BLaER1 treated with 17β-estradiol and CSF1 and Interleukin-3, amounts not matched to agents 10 nM and 100 nM (cell line): Measurements from ENCODE around the gene MUC5AC.

Experiments
- H3K27ac ChIP-seq, 11 experiments: shearing (Covaris generic); formaldehyde crosslinking; 2 replicates each; pipeline ENCODE4 v1.8.1; 2022
- H3K27me3 ChIP-seq, 11 experiments: shearing (Covaris generic); formaldehyde crosslinking; 2 replicates each; pipeline ENCODE4 v1.8.1; 2022
- H3K36me3 ChIP-seq, 11 experiments: shearing (Covaris generic); formaldehyde crosslinking; 2 replicates each; pipeline ENCODE4 v1.8.1; 2022
- H3K4me1 ChIP-seq, 10 experiments: shearing (Covaris generic); formaldehyde crosslinking; 2 replicates each; pipeline ENCODE4 v1.8.1; 2022
- H3K4me2 ChIP-seq, 11 experiments: shearing (Covaris generic); formaldehyde crosslinking; 2 replicates each; pipeline ENCODE4 v1.8.1; 2022
- H3K4me3 ChIP-seq, 10 experiments: shearing (Covaris generic); formaldehyde crosslinking; 2 replicates each; pipeline ENCODE4 v1.8.1; 2022
- H3K9ac ChIP-seq, 11 experiments: shearing (Covaris generic); formaldehyde crosslinking; 2 replicates each; pipeline ENCODE4 v1.8.1; 2022
- H3K9me3 ChIP-seq, 11 experiments: shearing (Covaris generic); formaldehyde crosslinking; replicated peaks in 1 of 11; 2 replicates each; pipeline ENCODE4 v1.8.1; 2022
- H4K20me1 ChIP-seq, 11 experiments: shearing (Covaris generic); formaldehyde crosslinking; 2 replicates each; pipeline ENCODE4 v1.8.1; 2022
- Cebpa-rat ChIP-seq, 11 experiments: shearing (Covaris generic); IDR thresholded peaks; 2 replicates each; pipeline ENCODE4 v1.8.1; 2022

The MUC5AC gene

GRCh38 chr11:1205121-1205986 lies 47.6 kb downstream of the MUC5AC start:
- no peak overlapping the region for H3K4me2 ChIP-seq
- peaks cover 0 to 64% (median 5%) of the 10 kb centered on the region in 11 experiments; a peak in 10 of 22 replicates for H4K20me1 ChIP-seq
- H3K27me3 ChIP-seq = peaks cover 0 to 15% (median 3%) of the 10 kb centered on the region in 11 experiments; a peak in 7 of 22 replicates
- peaks cover 0 to 11% (median 3%) of the 10 kb centered on the region in 11 experiments; a peak in 10 of 22 replicates for H3K9me3 ChIP-seq
- no peak overlapping the region for H3K27ac ChIP-seq
- TF ChIP-seq Cebpa-rat (IDR thresholded peaks at IDR 0.05) = no peak
- H3K4me3 ChIP-seq = no peak overlapping the region
- peaks cover 0 to 13% (median 12%) of the 10 kb centered on the region in 10 experiments; a peak in 12 of 20 replicates for H3K4me1 ChIP-seq
- no peak overlapping the region for H3K9ac ChIP-seq
- no peaks in the 10 kb centered on the region for H3K36me3 ChIP-seq

- Histone ChIP-seq H3K4me3 (no peak overlapping the region), H3K27me3 (peaks cover 0 to 9% (median 0%) of the 10 kb centered on the region in 11 experiments; a peak in 2 of 22 replicates), H3K9me3 (peaks cover 5 to 17% (median 9%) of the 10 kb centered on the region in 11 experiments; a peak in 17 of 22 replicates), H3K4me1 (peaks cover 0 to 13% (median 12%) of the 10 kb centered on the region in 10 experiments; a peak in 12 of 20 replicates), H3K27ac (no peak overlapping the region), H4K20me1 (peaks cover 0 to 58% (median 5%) of the 10 kb centered on the region in 11 experiments; a peak in 10 of 22 replicates), H3K9ac (no peak overlapping the region), H3K4me2 (no peak overlapping the region), H3K36me3 (no peaks in the 10 kb centered on the region)
- TF ChIP-seq Cebpa-rat (IDR thresholded peaks at IDR 0.05) = no peak
These were observed 48.2 kb downstream of the MUC5AC start for GRCh38 chr11:1205987-1206331.

GRCh38 chr11:1206391-1207271 lies 48.9 kb downstream of the MUC5AC start:
- Histone ChIP-seq H3K27ac (no peak overlapping the region), H3K9ac (peak overlapping the region in 2 of 11 experiments; percentile 15 to 37; a peak in 3 of 22 replicates), H3K36me3 (no peaks in the 10 kb centered on the region), H3K4me3 (no peak overlapping the region), H3K27me3 (peaks cover 0 to 7% (median 0%) of the 10 kb centered on the region in 11 experiments; a peak in 1 of 22 replicates), H3K4me2 (peak overlapping the region in 9 of 11 experiments; percentile 10 to 76 (median 52); a peak in 15 of 22 replicates), H3K4me1 (peaks cover 0 to 13% (median 12%) of the 10 kb centered on the region in 10 experiments; a peak in 12 of 20 replicates), H4K20me1 (peaks cover 0 to 57% (median 5%) of the 10 kb centered on the region in 11 experiments; a peak in 10 of 22 replicates), H3K9me3 (peaks cover 11 to 24% (median 16%) of the 10 kb centered on the region in 11 experiments)
- no peak for TF ChIP-seq Cebpa-rat (IDR thresholded peaks at IDR 0.05)

GRCh38 chr11:1207401-1208143 lies 49.8 kb downstream of the MUC5AC start:
- no peak overlapping the region for H3K4me3 ChIP-seq
- TF ChIP-seq Cebpa-rat (IDR thresholded peaks at IDR 0.05) = no peak
- H3K9me3 ChIP-seq = peaks cover 21 to 33% (median 26%) of the 10 kb centered on the region in 11 experiments
- H3K9ac ChIP-seq = peak overlapping the region in 2 of 11 experiments; percentile 15 to 37; a peak in 4 of 22 replicates
- peaks cover 0 to 13% (median 12%) of the 10 kb centered on the region in 10 experiments; a peak in 12 of 20 replicates for H3K4me1 ChIP-seq
- peak overlapping the region in 9 of 11 experiments; percentile 10 to 76 (median 52); a peak in 14 of 22 replicates for H3K4me2 ChIP-seq
- H4K20me1 ChIP-seq = peaks cover 0 to 51% (median 0%) of the 10 kb centered on the region in 11 experiments; a peak in 7 of 22 replicates
- 0 out of 22 replicates have a peak, but pooled peaks cover 0 to 4% (median 0%) of the 10 kb centered on the region in 11 experiments for H3K27me3 ChIP-seq
- no peak overlapping the region for H3K27ac ChIP-seq
- H3K36me3 ChIP-seq = no peaks in the 10 kb centered on the region

- Histone ChIP-seq H3K27ac (no peak overlapping the region), H3K36me3 (no peaks in the 10 kb centered on the region), H3K4me1 (peaks cover 0 to 13% (median 12%) of the 10 kb centered on the region in 10 experiments; a peak in 12 of 20 replicates), H4K20me1 (peaks cover 0 to 48% (median 0%) of the 10 kb centered on the region in 11 experiments; a peak in 6 of 22 replicates), H3K4me2 (peak overlapping the region in 2 of 11 experiments; percentile 44 to 76; a peak in 4 of 22 replicates), H3K9ac (no peak overlapping the region), H3K9me3 (peaks cover 26 to 38% (median 31%) of the 10 kb centered on the region in 11 experiments), H3K4me3 (no peak overlapping the region), H3K27me3 (0 out of 22 replicates have a peak, but pooled peaks cover 0 to 4% (median 0%) of the 10 kb centered on the region in 11 experiments)
- TF ChIP-seq Cebpa-rat (IDR thresholded peaks at IDR 0.05) = no peak
These were observed 50.3 kb downstream of the MUC5AC start for GRCh38 chr11:1208144-1208393.

- Histone ChIP-seq H3K9me3 (peaks cover 29 to 42% (median 36%) of the 10 kb centered on the region in 11 experiments), H4K20me1 (peaks cover 0 to 42% (median 0%) of the 10 kb centered on the region in 11 experiments; a peak in 6 of 22 replicates), H3K27me3 (0 out of 22 replicates have a peak, but pooled peaks cover 0 to 4% (median 0%) of the 10 kb centered on the region in 11 experiments), H3K9ac (no peak overlapping the region), H3K4me2 (no peak overlapping the region), H3K4me3 (no peak overlapping the region), H3K27ac (no peak overlapping the region), H3K36me3 (no peaks in the 10 kb centered on the region), H3K4me1 (peaks cover 0 to 13% (median 12%) of the 10 kb centered on the region in 10 experiments; a peak in 12 of 20 replicates)
- no peak for TF ChIP-seq Cebpa-rat (IDR thresholded peaks at IDR 0.05)
These were observed 50.9 kb downstream of the MUC5AC start for GRCh38 chr11:1208394-1209261.

- Histone ChIP-seq H3K27me3 (0 out of 22 replicates have a peak, but pooled peaks cover 0 to 4% (median 0%) of the 10 kb centered on the region in 11 experiments), H3K9ac (no peak overlapping the region), H3K9me3 (peaks cover 34 to 51% (median 43%) of the 10 kb centered on the region in 11 experiments), H3K27ac (no peak overlapping the region), H4K20me1 (peaks cover 0 to 33% (median 0%) of the 10 kb centered on the region in 11 experiments; a peak in 2 of 22 replicates), H3K4me1 (peaks cover 0 to 13% (median 12%) of the 10 kb centered on the region in 10 experiments; a peak in 12 of 20 replicates), H3K4me2 (no peak overlapping the region), H3K36me3 (no peaks in the 10 kb centered on the region), H3K4me3 (no peak overlapping the region)
- no peak for TF ChIP-seq Cebpa-rat (IDR thresholded peaks at IDR 0.05)
These were observed 51.8 kb downstream of the MUC5AC start for GRCh38 chr11:1209371-1210057.
